ENCODE results near the gene ZFAND4. TPM values are rescaled to one million over a fixed set of nuclear protein-coding genes. Genes with fewer than 3 reads are reported as not detected.
"Not testable (repeated sequence)": the region's sequence is repeated elsewhere in the genome, so short reads cannot be mapped to it uniquely, and the experiment has no call there.

ZFAND4 gene
- total RNA-seq, 1 donor from 2014 or later = 5.0 TPM

GRCh38 chr10:45640049-45640448 lies 32.5 kb downstream of the ZFAND4 start:
- no peak for ATAC-seq

GRCh38 chr10:45627412-45628048 lies 45.0 kb downstream of the ZFAND4 start:
- ATAC-seq = no peak

- ATAC-seq = no peak
Measured at GRCh38 chr10:45625879-45626278, 46.7 kb downstream of the ZFAND4 start.

GRCh38 chr10:45624724-45625123 lies 47.8 kb downstream of the ZFAND4 start:
- ATAC-seq = no peak

GRCh38 chr10:45614869-45615268 lies 57.7 kb downstream of the ZFAND4 start:
- ATAC-seq = no peak

- no peak for ATAC-seq
Measured at GRCh38 chr10:45612741-45613140, 59.8 kb downstream of the ZFAND4 start.

- ATAC-seq = no peak
Measured at GRCh38 chr10:45608052-45608451, 64.5 kb downstream of the ZFAND4 start.

GRCh38 chr10:45607276-45607675 lies 65.3 kb downstream of the ZFAND4 start:
- ATAC-seq = no peak

- no peak for ATAC-seq
Measured at GRCh38 chr10:45602836-45603235, 69.7 kb downstream of the ZFAND4 start.

- ATAC-seq = no peak
Measured at GRCh38 chr10:45602082-45602730, 70.4 kb downstream of the ZFAND4 start.

GRCh38 chr10:45601254-45601930 lies 71.2 kb downstream of the ZFAND4 start:
- ATAC-seq = not testable (repeated sequence)

- ATAC-seq = not testable (repeated sequence)
Measured at GRCh38 chr10:45600337-45601253, 72.0 kb downstream of the ZFAND4 start.

GRCh38 chr10:45599646-45600045 lies 72.9 kb downstream of the ZFAND4 start:
- ATAC-seq = no peak

- no peak for ATAC-seq
Measured at GRCh38 chr10:45599021-45599603, 73.5 kb downstream of the ZFAND4 start.

GRCh38 chr10:45596526-45596925 lies 76.0 kb downstream of the ZFAND4 start:
- ATAC-seq = no peak

GRCh38 chr10:45594276-45595157 lies 78.1 kb downstream of the ZFAND4 start:
- peak; percentile 98 for ATAC-seq

- no peak for ATAC-seq
Measured at GRCh38 chr10:45593938-45594275, 78.7 kb downstream of the ZFAND4 start.

- no peak for ATAC-seq
Measured at GRCh38 chr10:45592926-45593325, 79.6 kb downstream of the ZFAND4 start.

- no peak for ATAC-seq
Measured at GRCh38 chr10:45592432-45592831, 80.1 kb downstream of the ZFAND4 start.

- ATAC-seq = no peak
Measured at GRCh38 chr10:45591280-45591679, 81.3 kb downstream of the ZFAND4 start.

- no peak for ATAC-seq
Measured at GRCh38 chr10:45589868-45590267, 82.7 kb downstream of the ZFAND4 start.
